Activated T-helper 1 cell treated with anti-CD3 and anti-CD28 coated beads, Interleukin-12 subunit alpha, Interleukin-12 subunit beta, Interleukin-2, Interleukin-4 antibody, amounts not matched to agents 30 ng/mL and 10 ng/mL and 1 ng/mL, durations not matched to agents 14 hours and 24 hours and 36 hours (primary cell): ENCODE measurements around the gene ETDB. TPM values are rescaled to one million over a fixed set of nuclear protein-coding genes. Genes with fewer than 3 reads are reported as not detected.
"Not testable (repeated sequence)": the region's sequence is repeated elsewhere in the genome, so short reads cannot be mapped to it uniquely, and the experiment has no call there.

Source experiments
- DNase-seq: peaks from one replicate; pipeline ENCODE4 v3.0.0; 2021; ENCODE audit warnings: low spot score
- H3K27ac Mint-ChIP-seq: one replicate; pipeline ENCODE4 v1.8.0; 2021; ENCODE audit warnings: mild to moderate bottlenecking, mixed read lengths
- H3K27me3 Mint-ChIP-seq: one replicate; pipeline ENCODE4 v1.8.0; 2022; ENCODE audit warnings: mild to moderate bottlenecking, moderate library complexity, mixed read lengths; ENCODE audit not compliant: insufficient read depth
- H3K36me3 Mint-ChIP-seq: one replicate; pipeline ENCODE4 v1.8.0; 2021; ENCODE audit warnings: low read depth, mixed read lengths
- H3K4me1 Mint-ChIP-seq: one replicate; pipeline ENCODE4 v1.8.0; 2021; ENCODE audit warnings: low read depth, mixed read lengths
- H3K4me3 Mint-ChIP-seq: one replicate; pipeline ENCODE4 v1.8.0; 2021; ENCODE audit warnings: mild to moderate bottlenecking, moderate library complexity, mixed read lengths
- H3K9me3 Mint-ChIP-seq: one replicate; pipeline ENCODE4 v1.8.0; 2021; ENCODE audit warnings: mixed read lengths
- intact Hi-C: fragments of 100-400 bp; cut with micrococcal nuclease; formaldehyde crosslinking; loops from one replicate; pipeline ENCODE4 v1.15.1; 2024
- total RNA-seq: library from RNA; stranded (reverse); gene quantifications from 2 replicates; pipeline ENCODE4 v1.2.3, GENCODE V29; 2022

ETDB gene
- not detected in 2 replicates for total RNA-seq

DNA sequence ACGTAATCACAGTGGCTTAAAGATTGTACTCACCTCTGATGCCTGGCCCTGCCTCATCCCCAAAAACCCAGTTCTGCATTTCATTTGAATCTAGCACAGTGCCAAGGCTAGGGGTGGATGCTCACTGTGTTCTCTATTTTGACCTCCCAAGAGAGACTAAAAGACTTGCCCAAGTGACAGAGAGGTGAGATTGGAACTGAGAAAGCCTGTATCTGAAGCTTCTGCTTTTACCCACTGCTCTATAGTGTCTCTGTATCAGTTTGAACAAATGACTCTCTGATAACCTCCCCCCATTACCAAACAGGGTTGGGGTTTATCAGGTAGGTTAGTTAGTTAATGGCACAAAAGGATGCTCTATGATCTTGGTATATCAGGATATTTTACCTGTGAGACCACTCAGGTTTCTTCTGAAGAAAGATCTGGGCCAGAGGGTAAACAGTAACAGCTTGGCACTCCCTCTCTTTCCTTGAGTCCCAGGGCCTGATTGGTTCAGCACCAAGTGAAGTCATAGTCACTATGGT is at the start of gene ETDB:
Gene ETDB, minus strand, starts transcription at position 471 of the 521 bp plus-strand sequence. CDS start 1,265 bp downstream, outside the sequence.
- H3K27me3 Mint-ChIP-seq, H3K27ac Mint-ChIP-seq, H3K36me3 Mint-ChIP-seq, H3K4me3 Mint-ChIP-seq, DNase-seq, intact Hi-C loops, H3K9me3 Mint-ChIP-seq, H3K4me1 Mint-ChIP-seq: not testable (repeated sequence)

DNA sequence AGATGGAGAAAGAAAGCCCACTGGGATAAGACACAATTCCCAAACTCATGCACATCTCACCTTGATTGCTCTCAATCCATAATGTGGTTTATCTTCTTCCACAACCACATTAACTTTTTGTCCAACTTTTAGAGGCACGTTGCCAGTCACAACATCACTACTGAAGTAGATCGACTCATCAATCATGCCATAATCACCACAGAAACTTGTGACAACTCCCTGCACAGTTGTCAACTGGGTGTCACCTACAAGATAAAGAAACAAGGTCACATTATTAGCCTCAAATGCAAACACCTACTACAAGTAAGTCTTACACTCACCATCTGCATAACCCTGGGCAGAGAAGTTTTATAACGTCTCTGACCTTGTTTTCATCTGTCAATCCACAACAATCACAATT is 49.2 kb upstream of the ETDB start:
- DNase-seq, H3K4me3 Mint-ChIP-seq, H3K4me1 Mint-ChIP-seq, H3K9me3 Mint-ChIP-seq, intact Hi-C loops, H3K36me3 Mint-ChIP-seq, H3K27me3 Mint-ChIP-seq, H3K27ac Mint-ChIP-seq: not testable (repeated sequence)

DNA sequence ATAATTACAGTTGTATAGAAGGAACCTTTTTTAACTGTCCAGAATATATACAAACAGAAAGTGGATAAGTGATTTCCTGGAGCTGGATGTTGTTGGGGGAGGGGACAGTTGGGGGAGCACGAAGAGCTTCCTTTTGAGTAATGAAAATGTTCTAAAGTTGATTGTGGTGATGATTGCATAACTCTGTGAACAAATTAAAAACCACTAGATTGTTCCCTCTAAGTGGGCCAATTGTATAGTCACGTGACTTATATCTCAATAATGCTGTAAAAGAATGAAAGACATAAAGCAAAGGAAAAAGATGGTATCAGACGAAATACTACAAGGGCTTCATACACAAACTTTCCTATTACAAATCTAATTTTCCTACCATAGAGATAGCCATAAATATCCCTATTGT is 48.2 kb upstream of the ETDB start:
- no peaks in the 10 kb centered on the region for H3K36me3 Mint-ChIP-seq
- no peak for DNase-seq
- peaks cover 5% of the 10 kb centered on the region for H3K4me1 Mint-ChIP-seq
- intact Hi-C loops: no loop called here
- no peak overlapping the region for H3K4me3 Mint-ChIP-seq
- no peak overlapping the region for H3K27ac Mint-ChIP-seq
- H3K27me3 Mint-ChIP-seq: peaks cover 2% of the 10 kb centered on the region
- no peaks in the 10 kb centered on the region for H3K9me3 Mint-ChIP-seq

DNA sequence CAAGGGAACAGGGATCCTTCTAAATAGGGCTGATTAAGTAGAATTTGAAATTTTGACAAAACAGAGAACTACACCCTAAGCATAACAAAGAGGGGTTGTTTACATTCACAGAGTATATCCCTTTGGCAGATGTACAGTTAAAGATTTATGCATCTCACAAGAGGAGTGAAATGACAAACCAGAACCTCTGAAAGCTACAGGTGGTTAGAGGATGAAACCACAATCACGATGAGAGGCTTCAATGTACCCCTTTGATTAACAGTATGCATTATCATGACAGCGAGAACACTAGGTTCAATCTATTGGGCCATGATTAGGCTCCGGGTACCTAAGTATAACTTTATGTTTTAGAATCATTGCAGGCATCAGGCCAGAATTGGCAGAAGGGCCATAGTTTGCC is 34.4 kb upstream of the ETDB start:
- H3K4me3 Mint-ChIP-seq, H3K36me3 Mint-ChIP-seq, H3K9me3 Mint-ChIP-seq, H3K4me1 Mint-ChIP-seq, intact Hi-C loops, DNase-seq, H3K27ac Mint-ChIP-seq, H3K27me3 Mint-ChIP-seq: not testable (repeated sequence)

DNA sequence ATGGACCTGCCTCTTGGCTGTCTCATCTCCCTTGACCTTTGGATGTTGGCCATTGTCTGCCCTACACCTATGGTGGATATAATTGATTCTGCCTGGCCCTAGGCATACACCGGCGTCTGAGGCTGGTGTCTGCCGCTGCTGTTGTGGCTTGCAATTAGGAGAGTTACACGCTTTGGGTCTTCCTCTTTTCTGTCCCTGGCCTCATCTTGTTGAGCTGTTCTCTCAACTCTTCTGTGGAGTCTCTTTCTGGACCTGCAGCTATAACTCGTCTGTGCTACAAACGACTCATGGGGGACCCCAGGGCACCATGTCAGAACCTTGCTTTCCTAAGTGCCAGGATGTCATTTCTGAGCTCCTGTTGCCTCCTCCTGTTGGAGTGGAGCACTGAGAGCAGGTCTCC is 5.8 kb upstream of the ETDB start:
- DNase-seq, H3K4me1 Mint-ChIP-seq, H3K27ac Mint-ChIP-seq, H3K36me3 Mint-ChIP-seq, intact Hi-C loops, H3K27me3 Mint-ChIP-seq, H3K4me3 Mint-ChIP-seq, H3K9me3 Mint-ChIP-seq: not testable (repeated sequence)

DNA sequence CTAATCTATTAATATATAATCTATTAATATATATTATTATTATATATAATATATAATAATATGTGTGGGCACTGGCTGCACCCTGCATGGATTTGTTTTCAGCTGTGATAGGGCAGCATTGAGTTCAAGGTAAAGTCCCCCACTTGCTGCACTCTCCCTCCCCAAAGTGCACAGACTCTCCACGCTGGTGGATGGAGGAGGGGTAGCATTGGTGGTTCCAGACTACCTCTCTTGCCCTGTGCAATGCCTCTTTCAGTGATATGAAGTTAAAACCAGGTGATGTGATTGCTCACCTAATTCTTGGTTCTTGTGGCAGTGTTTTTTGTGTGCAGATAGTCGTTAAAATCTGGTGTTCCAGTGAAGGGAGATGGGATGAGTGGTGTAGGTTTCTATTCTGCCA is 4.3 kb downstream of the ETDB start:
- H3K9me3 Mint-ChIP-seq, intact Hi-C loops, DNase-seq, H3K27me3 Mint-ChIP-seq, H3K27ac Mint-ChIP-seq, H3K4me3 Mint-ChIP-seq, H3K36me3 Mint-ChIP-seq: not testable (repeated sequence)
- peaks cover 13% of the 10 kb centered on the region for H3K4me1 Mint-ChIP-seq

DNA sequence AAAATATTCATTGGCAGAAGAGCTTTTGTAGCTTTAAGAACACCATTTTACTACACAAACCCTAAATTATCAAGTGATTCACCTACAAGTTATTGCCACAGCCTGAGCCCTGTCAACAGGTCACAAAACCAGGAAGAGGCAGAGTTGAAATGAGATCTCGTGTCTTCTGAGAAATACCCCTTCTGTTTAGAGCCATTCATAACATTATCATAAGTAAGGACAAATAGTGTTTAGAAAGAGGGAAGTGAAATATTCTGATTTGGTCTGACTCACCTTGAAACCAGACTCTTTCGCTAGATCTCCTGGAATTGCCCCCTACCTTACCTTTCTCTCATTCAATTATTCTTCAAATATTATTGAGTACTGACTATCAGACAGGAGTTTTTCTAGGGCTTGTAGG is 5.9 kb downstream of the ETDB start:
- Mint-ChIP-seq H3K4me1 (peaks cover 13% of the 10 kb centered on the region), H3K4me3 (no peak overlapping the region), H3K27me3 (peaks cover 11% of the 10 kb centered on the region), H3K36me3 (no peaks in the 10 kb centered on the region), H3K9me3 (no peaks in the 10 kb centered on the region), H3K27ac (no peak overlapping the region)
- intact Hi-C loops: no loop called here
- no peak for DNase-seq

DNA sequence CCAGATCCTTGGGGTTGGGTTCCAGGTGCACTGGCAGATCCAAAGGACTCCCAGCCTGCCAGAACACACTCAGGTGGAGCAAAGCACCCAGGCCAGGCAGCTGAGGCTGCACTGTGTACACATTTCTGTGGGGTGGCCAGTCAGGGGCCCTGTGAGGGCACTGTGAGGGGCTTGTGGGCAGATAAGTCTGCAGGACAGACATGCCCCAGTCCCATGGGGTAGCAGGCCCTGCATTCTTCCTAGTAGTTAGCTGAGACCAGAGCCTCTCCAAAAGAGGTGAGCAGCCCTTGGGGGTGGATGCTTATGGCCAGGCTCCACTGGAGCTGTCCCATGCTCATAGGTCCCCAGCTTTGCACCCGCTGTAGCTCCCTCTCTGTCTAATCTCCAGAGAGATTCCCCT is 7.6 kb downstream of the ETDB start:
- Mint-ChIP-seq H3K27ac (no peak overlapping the region), H3K4me1 (peaks cover 13% of the 10 kb centered on the region), H3K27me3 (peaks cover 25% of the 10 kb centered on the region), H3K9me3 (no peaks in the 10 kb centered on the region), H3K4me3 (no peak overlapping the region), H3K36me3 (no peaks in the 10 kb centered on the region)
- intact Hi-C loops: no loop called here
- no peak for DNase-seq

DNA sequence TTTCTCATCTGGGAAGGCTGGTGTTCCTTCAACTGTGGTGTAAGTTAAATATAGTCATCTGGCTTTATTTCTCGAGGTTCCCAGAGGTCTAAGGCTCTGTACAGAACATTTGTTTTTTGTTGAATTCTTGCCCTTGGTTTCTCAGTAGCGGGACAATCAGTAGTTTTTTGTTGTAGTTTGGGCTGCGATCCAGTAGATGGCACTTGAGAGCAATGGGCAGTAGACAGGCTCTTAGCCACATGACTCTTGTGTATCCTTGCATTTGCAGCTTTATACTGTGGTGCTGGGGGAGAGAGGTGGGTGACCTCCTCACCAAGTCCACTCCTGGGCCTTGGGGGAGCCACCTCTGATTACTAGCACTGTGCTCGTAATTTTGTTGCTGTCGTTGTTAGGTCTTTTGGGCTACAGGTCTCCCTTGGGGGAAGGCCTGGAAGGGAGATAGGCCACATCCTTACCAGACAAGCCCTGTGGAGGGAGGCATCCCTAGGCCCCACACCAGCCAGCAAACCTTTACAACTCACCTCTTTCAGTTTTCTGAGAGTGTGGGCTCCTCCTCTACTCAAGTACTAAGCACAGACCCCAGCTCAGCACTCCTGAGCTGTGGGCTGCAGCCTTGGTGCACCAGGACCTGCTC is 8.1 kb downstream of the ETDB start:
- peak; percentile 26 for DNase-seq
- no peaks in the 10 kb centered on the region for H3K9me3 Mint-ChIP-seq
- no peak overlapping the region for H3K27ac Mint-ChIP-seq
- no peak overlapping the region for H3K4me3 Mint-ChIP-seq
- H3K4me1 Mint-ChIP-seq: peaks cover 13% of the 10 kb centered on the region
- peaks cover 25% of the 10 kb centered on the region for H3K27me3 Mint-ChIP-seq
- H3K36me3 Mint-ChIP-seq: no peaks in the 10 kb centered on the region
- intact Hi-C loops: no loop called here

DNA sequence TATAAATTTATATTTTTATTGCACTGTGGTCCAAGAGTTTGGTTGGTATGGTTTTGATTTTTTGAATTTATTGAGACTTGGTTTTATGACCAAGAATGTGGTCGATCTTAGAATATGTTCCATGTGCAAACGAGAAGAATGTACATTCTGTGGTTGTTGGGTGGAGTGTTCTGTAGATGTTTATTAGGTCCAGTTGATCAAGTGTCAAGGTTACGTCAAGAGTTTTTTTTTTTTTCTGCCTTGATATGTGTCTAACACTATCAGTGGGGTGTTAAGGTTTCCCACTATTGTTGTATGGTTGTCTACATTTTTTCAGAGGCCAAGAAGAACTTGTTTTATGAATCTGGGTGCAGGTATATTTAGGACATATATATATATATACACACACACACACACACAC is 10.8 kb downstream of the ETDB start:
- no peaks in the 10 kb centered on the region for H3K36me3 Mint-ChIP-seq
- peaks cover 13% of the 10 kb centered on the region for H3K4me1 Mint-ChIP-seq
- no peak overlapping the region for H3K4me3 Mint-ChIP-seq
- no peaks in the 10 kb centered on the region for H3K9me3 Mint-ChIP-seq
- intact Hi-C loops: no loop called here
- DNase-seq: no peak
- H3K27me3 Mint-ChIP-seq: peaks cover 26% of the 10 kb centered on the region
- no peak overlapping the region for H3K27ac Mint-ChIP-seq

DNA sequence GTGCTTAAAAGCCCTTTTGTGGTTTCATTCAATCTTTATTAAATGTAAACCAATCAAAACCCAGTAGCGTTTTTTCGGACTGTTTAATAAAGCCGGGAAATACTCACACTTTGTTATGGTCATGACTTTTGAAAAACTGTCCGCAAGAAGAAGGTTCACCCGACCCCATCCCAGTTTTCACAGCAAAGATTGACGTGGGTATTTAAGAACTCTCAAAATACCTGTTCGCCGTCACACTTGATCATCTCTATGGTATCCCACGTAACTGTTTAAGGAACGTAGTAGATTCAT is 20.9 kb downstream of the ETDB start:
- Mint-ChIP-seq H3K9me3 (no peaks in the 10 kb centered on the region), H3K27me3 (peaks cover 43% of the 10 kb centered on the region)

DNA sequence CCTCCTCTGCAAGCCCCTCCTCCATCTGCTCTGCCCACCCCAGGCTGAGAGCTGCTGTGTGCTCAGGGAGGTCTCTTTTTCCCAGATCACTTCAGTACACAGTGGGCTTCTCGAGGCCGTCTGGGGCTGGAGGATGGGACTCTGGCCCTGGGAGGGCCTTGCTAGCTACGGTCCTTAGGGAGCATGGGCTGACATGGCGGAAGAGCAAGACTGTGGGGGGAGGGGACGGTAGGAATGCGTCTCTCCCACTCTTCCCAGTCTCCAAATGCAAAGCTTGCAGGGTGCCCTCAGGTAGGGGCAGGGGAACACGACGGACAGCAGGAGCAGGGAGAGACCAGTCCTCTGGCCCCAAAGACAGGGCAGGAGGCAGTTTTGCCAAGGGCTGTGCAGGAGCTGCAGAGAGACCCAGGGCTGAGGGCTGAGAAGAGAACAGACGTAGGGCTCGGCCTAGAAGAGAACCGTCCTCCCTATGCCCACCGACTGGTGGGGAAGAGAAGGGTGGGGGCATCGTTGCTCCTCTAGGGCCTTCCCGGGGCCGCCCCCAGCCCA is 23.1 kb downstream of the ETDB start:
- H3K27ac Mint-ChIP-seq, H3K4me1 Mint-ChIP-seq, H3K36me3 Mint-ChIP-seq, H3K9me3 Mint-ChIP-seq, DNase-seq, intact Hi-C loops: not testable (repeated sequence)
- Mint-ChIP-seq H3K4me3 (peak overlapping the region; percentile 58), H3K27me3 (peaks cover 34% of the 10 kb centered on the region)

More for the DNA sequence above, 20.9 kb downstream of the ETDB start:
- DNase-seq: no peak
- intact Hi-C loops: no loop called here
- no peaks in the 10 kb centered on the region for H3K36me3 Mint-ChIP-seq
- H3K27ac Mint-ChIP-seq: no peak overlapping the region
- peak overlapping the region; percentile 72 for H3K4me3 Mint-ChIP-seq
- peaks cover 6% of the 10 kb centered on the region for H3K4me1 Mint-ChIP-seq

DNA sequence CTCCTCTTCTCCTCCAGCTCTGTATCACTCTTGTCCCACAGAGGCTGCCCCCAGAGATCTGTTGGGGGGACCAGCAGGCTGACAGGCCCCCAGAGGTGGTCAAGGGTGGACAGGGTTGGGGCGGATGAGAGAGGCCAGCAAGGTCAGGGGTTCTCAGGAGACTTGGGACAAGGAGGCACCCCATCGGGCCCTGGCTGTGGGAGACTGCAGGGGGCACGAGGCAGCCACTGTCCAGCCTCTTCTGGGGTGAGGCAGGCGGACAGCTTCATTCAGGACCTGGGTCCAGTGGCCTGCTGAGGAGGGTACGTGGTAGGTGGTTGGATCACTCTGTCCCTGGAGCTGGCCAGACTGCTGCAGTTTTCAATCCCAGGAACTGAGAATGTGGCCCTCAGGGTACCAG is 24.6 kb downstream of the ETDB start:
- Mint-ChIP-seq H3K27ac (no peak overlapping the region), H3K4me3 (no peak overlapping the region), H3K9me3 (no peaks in the 10 kb centered on the region), H3K4me1 (peaks cover 6% of the 10 kb centered on the region), H3K36me3 (no peaks in the 10 kb centered on the region), H3K27me3 (peaks cover 31% of the 10 kb centered on the region)
- DNase-seq: no peak
- intact Hi-C loops: no loop called here

DNA sequence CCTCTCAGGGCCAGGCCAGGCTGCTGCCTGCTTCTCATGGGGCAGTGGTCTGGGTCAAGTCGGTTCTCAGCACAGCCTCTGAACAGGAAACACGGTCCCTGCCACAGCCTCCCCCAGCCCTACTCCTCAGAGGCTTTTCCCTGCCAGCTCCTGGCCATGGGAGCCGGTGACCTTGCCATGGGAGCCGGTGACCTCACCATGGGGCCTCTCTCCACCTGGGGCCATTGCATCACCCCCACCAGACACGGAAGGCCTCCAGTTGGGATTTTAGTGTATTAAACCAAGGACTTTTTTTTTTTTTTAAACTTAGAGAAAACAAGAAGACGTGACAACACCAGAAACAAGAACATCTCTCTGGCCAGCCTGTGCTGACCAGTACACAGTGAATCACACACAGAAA is 25.6 kb downstream of the ETDB start:
- no peak overlapping the region for H3K4me3 Mint-ChIP-seq
- peaks cover 6% of the 10 kb centered on the region for H3K4me1 Mint-ChIP-seq
- no peak for DNase-seq
- no peak overlapping the region for H3K27ac Mint-ChIP-seq
- intact Hi-C loops: no loop called here
- H3K36me3 Mint-ChIP-seq: no peaks in the 10 kb centered on the region
- no peaks in the 10 kb centered on the region for H3K9me3 Mint-ChIP-seq
- H3K27me3 Mint-ChIP-seq: peaks cover 23% of the 10 kb centered on the region
